ENCODE data around the gene CCDC149.

GRCh38 chr4:24768006-24768405, 144.8 kb downstream of the CCDC149 start:
- TF ChIP-seq ZFP30 (CRISPR knock-in tag; IDR thresholded peaks at IDR 0.05) (no peak), RARB (CRISPR knock-in tag; IDR thresholded peaks at IDR 0.05) (no peak), CREB5 (CRISPR knock-in tag; IDR thresholded peaks at IDR 0.05; ENCODE audit: low read depth) (no peak), ARNTL (CRISPR knock-in tag; IDR thresholded peaks at IDR 0.05; ENCODE audit: borderline replicate concordance, low read depth) (no peak), OSR1 (CRISPR knock-in tag; IDR thresholded peaks at IDR 0.05) (no peak), ZC3H10 (CRISPR knock-in tag; IDR thresholded peaks at IDR 0.05) (no peak), ZFP3 (CRISPR knock-in tag; IDR thresholded peaks at IDR 0.05) (no peak), ISL1 (CRISPR knock-in tag; IDR thresholded peaks at IDR 0.05) (no peak), BACH2 (CRISPR knock-in tag; IDR thresholded peaks at IDR 0.05; ENCODE audit: borderline replicate concordance) (no peak)
- TF ChIP-seq, protein P1, sequence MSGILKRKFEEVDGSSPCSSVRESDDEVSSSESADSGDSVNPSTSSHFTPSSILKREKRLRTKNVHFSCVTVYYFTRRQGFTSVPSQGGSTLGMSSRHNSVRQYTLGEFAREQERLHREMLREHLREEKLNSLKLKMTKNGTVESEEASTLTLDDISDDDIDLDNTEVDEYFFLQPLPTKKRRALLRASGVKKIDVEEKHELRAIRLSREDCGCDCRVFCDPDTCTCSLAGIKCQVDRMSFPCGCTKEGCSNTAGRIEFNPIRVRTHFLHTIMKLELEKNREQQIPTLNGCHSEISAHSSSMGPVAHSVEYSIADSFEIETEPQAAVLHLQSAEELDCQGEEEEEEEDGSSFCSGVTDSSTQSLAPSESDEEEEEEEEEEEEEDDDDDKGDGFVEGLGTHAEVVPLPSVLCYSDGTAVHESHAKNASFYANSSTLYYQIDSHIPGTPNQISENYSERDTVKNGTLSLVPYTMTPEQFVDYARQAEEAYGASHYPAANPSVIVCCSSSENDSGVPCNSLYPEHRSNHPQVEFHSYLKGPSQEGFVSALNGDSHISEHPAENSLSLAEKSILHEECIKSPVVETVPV (CRISPR knock-in tag; IDR thresholded peaks at IDR 0.05): no peak

Measured in SK-N-SH treated with all-trans-retinoic acid at 6 μM for 48 hours (cell line).